ENCODE measurements around the gene POLG2.

POLG2 gene

DNA sequence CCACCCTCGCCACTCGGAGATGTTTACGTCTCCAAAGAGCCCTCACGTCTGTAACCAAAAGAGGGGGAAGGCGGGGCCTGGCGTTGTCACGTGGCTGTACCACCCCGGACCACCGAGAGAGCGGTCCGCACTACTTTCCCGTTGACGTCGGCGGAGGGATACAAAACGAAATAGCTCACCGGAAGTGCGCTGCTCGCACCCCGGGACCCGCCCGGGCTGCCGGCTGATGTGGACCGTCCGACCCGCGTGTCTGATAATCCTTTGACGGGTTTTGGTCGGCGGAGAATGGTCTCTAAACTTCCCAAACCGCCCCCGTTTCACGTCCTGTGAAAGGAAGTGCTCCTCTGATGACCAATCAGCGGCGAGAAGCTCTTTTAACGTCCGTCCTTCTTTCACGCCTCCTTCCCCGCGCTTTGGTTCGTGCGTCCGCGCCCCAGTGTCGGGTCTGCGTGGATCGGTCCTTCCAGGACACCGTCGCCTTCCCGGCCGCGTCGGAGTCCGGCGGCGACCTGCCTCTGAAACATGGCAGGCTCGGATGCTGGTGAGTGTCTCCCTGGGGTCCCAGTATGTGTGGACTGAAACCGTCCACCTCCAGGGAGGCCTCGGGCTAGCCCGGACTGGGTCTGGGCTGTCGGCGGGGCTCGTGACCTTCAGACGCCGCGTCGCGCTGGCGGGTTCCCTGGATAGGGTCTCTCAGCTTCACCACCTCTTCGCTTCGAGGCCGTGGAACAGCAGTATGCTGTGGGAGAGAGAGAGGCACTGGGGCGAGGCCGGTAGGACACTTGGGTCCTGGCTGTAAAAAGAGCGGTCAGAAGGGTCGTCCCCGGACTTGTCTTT lies 9.9 kb upstream of the POLG2 start, which contains the start of gene CEP95:
Gene CEP95 (plus strand): TSS at position 402 of the 837 bp plus-strand sequence. CDS start 121 bp downstream, at position 523.
- H3K4me3 ChIP-seq (ENCODE audit: control insufficient read depth, low read depth, low read length), result peak within 1 kb of the TSS; percentile 97
- TF ChIP-seq, protein P1, sequence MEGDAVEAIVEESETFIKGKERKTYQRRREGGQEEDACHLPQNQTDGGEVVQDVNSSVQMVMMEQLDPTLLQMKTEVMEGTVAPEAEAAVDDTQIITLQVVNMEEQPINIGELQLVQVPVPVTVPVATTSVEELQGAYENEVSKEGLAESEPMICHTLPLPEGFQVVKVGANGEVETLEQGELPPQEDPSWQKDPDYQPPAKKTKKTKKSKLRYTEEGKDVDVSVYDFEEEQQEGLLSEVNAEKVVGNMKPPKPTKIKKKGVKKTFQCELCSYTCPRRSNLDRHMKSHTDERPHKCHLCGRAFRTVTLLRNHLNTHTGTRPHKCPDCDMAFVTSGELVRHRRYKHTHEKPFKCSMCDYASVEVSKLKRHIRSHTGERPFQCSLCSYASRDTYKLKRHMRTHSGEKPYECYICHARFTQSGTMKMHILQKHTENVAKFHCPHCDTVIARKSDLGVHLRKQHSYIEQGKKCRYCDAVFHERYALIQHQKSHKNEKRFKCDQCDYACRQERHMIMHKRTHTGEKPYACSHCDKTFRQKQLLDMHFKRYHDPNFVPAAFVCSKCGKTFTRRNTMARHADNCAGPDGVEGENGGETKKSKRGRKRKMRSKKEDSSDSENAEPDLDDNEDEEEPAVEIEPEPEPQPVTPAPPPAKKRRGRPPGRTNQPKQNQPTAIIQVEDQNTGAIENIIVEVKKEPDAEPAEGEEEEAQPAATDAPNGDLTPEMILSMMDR (IDR thresholded peaks at IDR 0.05; ENCODE audit: control insufficient read depth, insufficient read depth, low read depth, low read length, missing control alignments), result no peak

DNA sequence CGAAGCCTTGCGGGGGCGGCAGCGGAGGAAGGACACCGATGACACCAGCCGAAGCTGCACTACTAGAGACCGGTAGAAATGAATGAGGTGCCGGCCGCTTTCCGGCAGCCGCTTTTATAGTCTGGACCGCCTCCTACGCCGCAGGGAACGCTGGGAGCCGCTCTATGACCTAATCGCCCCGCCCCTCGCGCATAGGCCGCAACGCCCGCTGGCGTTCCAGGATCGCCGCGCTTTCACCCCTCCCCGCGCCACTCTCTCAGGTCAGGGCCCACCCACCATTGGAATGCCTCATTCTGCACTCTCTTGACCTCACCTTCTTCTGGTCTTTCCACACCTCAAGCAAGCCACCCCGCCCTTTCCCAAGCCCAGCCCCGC lies 9.3 kb upstream of the POLG2 start, which contains the start of gene DDX5:
Gene DDX5 (minus strand): TSS at position 89 of the 375 bp plus-strand sequence. CDS start 170 bp downstream, outside the sequence.
- peak; percentile 86 for DNase-seq (ENCODE audit: low read depth)
- peak within 1 kb of the TSS; percentile 97 for H3K4me3 ChIP-seq (ENCODE audit: control insufficient read depth, low read depth, low read length)
- TF ChIP-seq, protein P1 (IDR thresholded peaks at IDR 0.05; ENCODE audit: control insufficient read depth, insufficient read depth, low read depth, low read length, missing control alignments), result no peak

More for the DNA sequence above, 9.9 kb upstream of the POLG2 start, which contains the start of gene CEP95:
- peak; percentile 98 for DNase-seq (ENCODE audit: low read depth)

DNA sequence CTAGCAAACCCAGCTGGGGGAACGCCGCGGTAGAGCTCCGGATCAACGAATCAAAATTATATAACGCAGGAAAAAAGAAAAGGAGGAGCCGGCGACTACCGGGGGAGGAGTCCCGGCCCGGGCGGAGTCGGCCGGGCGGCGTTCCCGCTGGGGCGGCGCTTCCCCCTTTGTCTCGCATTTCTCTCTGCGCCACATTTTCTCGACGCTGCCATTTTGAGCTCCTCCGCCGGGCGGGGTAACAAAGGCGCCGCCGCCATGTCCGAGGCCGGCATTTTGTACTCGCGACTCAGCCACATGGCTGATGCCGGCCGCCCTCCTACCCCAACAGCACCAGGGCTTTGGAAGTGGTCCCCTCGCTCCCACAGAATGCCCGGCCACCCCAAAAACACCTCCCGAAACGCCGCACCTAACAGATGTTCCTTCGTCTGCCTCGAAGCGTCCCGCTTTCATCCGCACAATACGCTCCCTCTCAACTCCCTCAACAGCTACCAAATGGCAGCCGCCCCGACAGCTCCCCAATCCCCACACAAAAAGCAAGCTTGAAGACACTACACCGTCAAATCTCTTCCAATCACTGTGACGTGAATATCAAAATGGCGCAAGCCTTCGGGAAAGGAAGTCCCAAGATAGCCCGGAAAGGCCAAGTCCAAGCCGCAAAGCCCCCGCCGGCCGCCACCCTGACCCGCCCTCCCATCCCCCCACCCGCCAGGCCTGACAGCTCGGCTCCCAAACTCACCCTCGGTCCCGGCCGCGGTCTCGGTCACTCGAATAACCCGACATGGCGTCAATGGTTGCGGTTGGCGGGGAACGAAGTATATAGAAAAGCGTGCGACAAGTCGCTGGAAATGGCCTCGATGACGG lies 8.7 kb upstream of the POLG2 start:
- H3K4me3 ChIP-seq (ENCODE audit: control insufficient read depth, low read depth, low read length), result peak overlapping the region; percentile 97
- TF ChIP-seq, protein P1 (IDR thresholded peaks at IDR 0.05; ENCODE audit: control insufficient read depth, insufficient read depth, low read depth, low read length, missing control alignments), result no peak
- DNase-seq (ENCODE audit: low read depth), result peak; percentile 55

DNA sequence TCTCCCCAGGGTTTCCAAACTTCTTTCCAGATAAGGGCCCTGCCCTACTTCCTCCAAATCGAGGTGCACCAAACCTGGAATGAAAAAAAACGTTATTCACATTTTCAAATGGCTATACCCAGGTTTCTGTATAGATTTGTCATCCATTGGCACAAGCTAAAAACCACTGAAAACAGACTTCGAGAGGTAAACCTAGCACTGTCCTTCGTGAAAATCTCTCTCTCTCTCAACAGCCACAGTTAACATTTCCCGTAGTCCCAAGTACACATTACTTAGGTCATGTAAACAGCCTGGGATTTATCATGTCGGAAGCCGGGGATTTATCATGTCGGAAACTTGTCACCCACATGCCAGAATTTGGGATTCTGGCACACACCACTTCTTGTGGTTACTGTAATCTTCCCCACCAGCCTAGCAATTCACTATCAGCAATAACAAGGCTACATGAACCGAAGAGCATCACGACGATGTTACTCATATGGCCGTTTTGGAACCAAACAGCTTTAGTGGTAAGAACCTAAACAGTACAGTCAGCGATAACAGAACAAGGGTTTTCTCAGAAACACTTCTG lies 8.0 kb upstream of the POLG2 start:
- H3K4me3 ChIP-seq (ENCODE audit: control insufficient read depth, low read depth, low read length), result peak overlapping the region; percentile 97
- TF ChIP-seq, protein P1 (IDR thresholded peaks at IDR 0.05; ENCODE audit: control insufficient read depth, insufficient read depth, low read depth, low read length, missing control alignments), result no peak
- DNase-seq (ENCODE audit: low read depth), result peak; percentile 39

DNA sequence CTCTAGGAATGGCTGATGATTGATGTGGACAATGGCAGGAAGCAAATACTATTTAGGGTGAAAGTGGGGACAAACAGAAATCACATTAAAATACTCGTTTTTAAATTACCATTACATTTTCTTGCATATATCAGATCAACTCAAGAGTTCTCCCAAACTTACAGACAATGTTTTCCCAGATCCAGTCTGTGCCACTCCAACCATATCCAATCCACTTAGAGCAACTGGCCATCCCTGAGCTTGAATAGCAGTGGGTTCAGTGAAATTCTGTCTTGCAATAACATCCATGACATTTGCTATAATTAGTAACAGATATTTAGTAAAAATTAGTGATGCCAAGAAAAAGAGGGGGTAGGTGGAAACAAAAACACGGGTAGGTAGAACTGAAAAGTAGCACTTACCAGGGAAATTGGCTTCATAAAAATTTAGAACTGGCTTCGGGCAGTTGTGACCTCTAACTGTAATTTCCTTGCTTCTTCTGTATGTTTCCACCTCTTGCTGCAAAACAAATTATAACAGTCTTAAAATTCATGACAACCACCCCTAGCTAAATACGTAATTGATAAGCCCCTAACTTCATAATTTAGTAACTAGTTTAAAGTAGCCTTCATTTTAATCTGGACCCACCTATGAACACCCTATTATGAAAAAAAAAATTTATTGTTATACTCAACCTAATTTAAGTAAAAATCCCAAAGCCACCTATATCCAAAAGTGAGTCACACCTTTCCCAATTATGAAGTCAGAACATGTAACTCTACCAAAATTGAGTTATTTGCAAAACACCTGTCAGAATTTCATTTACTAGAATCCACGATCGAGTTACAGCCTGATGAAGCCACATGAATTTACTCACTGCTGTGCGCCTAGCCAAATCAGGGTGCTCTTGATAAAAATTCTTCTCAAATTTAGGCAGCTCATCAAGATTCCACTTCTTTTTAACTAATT lies 7.2 kb upstream of the POLG2 start:
- peak overlapping the region; percentile 97 for H3K4me3 ChIP-seq (ENCODE audit: control insufficient read depth, low read depth, low read length)

More for the DNA sequence above, 7.2 kb upstream of the POLG2 start:
- no peak for DNase-seq (ENCODE audit: low read depth)
- TF ChIP-seq, protein P1 (IDR thresholded peaks at IDR 0.05; ENCODE audit: control insufficient read depth, insufficient read depth, low read depth, low read length, missing control alignments), result no peak
